Caco-2 (cell line): ENCODE data around the gene CXXC4. TPM values are rescaled to one million over a fixed set of nuclear protein-coding genes. Genes with fewer than 3 reads are reported as not detected.

Source experiments
- BruUV-seq: library from RNA; stranded (reverse); fragments of 400-500 nt; replicated peaks from 2 replicates; lab custom pipeline; 2021; lab: Mats Ljungman, UMichigan
- CTCF ChIA-PET: fragments of 300-600 bp; sonication (Branson Sonifier 250); formaldehyde crosslinking; loops from one replicate; lab custom pipeline; 2022; ENCODE audit warnings: antibody characterized with exemption; lab: Charles Lee
- POLR2A ChIA-PET: fragments of 300-600 bp; sonication (Branson Sonifier 250); formaldehyde crosslinking; loops from one replicate; lab custom pipeline; 2022; ENCODE audit warnings: antibody characterized with exemption; lab: Charles Lee
- DNase-seq, 2 experiments: peaks; one replicate each; pipeline versions ENCODE4 v3.0.0 to v3.0.0-alpha.2; 2020 to 2022
- H3K27me3 ChIP-seq: replicated peaks from 2 replicates; pipeline ENCODE4 v1.6.0; 2011; ENCODE audit warnings: low read length; ENCODE audit not compliant: control insufficient read depth, insufficient read depth
- H3K36me3 ChIP-seq: 2 replicates; pipeline ENCODE4 v1.5.1; 2011; ENCODE audit warnings: low read length; ENCODE audit not compliant: control insufficient read depth, insufficient read depth
- H3K4me1 ChIP-seq: fragments of 250-450 bp; sonication (Bioruptor Pico); 2 replicates; pipeline ENCODE4 v1.5.1; 2020; ENCODE audit warnings: mild to moderate bottlenecking
- H3K4me3 ChIP-seq: 2 replicates; pipeline ENCODE4 v1.5.1; 2011; ENCODE audit warnings: low read depth, mild to moderate bottlenecking, control low read depth, low read length
- H3K9me3 ChIP-seq: fragments of 250-450 bp; sonication (Bioruptor Pico); 2 replicates; pipeline ENCODE4 v1.5.1; 2020; ENCODE audit warnings: mild to moderate bottlenecking, moderate library complexity
- H3K27ac Mint-ChIP-seq: one replicate; pipeline ENCODE4 v1.8.0; 2022; ENCODE audit warnings: mixed read lengths; ENCODE audit not compliant: unreplicated experiment
- H3K27me3 Mint-ChIP-seq: one replicate; pipeline ENCODE4 v1.8.0; 2022; ENCODE audit warnings: mixed read lengths; ENCODE audit not compliant: insufficient read depth, unreplicated experiment
- H3K36me3 Mint-ChIP-seq: one replicate; pipeline ENCODE4 v1.8.0; 2022; ENCODE audit warnings: mild to moderate bottlenecking, mixed read lengths; ENCODE audit not compliant: insufficient read depth, unreplicated experiment
- H3K4me1 Mint-ChIP-seq: one replicate; pipeline ENCODE4 v1.8.0; 2022; ENCODE audit warnings: low read depth, mixed read lengths; ENCODE audit not compliant: unreplicated experiment
- H3K4me3 Mint-ChIP-seq: one replicate; pipeline ENCODE4 v1.8.0; 2022; ENCODE audit warnings: mild to moderate bottlenecking, moderate library complexity, mixed read lengths; ENCODE audit not compliant: unreplicated experiment
- H3K9me3 Mint-ChIP-seq: one replicate; pipeline ENCODE4 v1.8.0; 2022; ENCODE audit warnings: mixed read lengths; ENCODE audit not compliant: unreplicated experiment
- CTCF ChIP-seq, 2 experiments: fragments of 200-600 bp in 1 of 2; IDR thresholded peaks; 1 replicate in 1 of 2; 2 replicates in 1 of 2; pipeline versions ENCODE4 v1.5.1 to v1.8.0; 2011 to 2022; ENCODE audit warnings: antibody characterized with exemption in 1 of 2, control low read depth in 1 of 2, inconsistent platforms in 1 of 2, low read depth in 1 of 2, low read length in 1 of 2, mild to moderate bottlenecking in 1 of 2, moderate library complexity in 1 of 2; ENCODE audit not compliant: insufficient read depth in 1 of 2, severe bottlenecking in 1 of 2, unreplicated experiment in 1 of 2
- intact Hi-C: fragments of 100-400 bp; cut with micrococcal nuclease; formaldehyde crosslinking; loops from one replicate; pipeline ENCODE4 v1.10.0; 2022; ENCODE audit not compliant: unreplicated experiment
- total RNA-seq: library from RNA; stranded (reverse); gene quantifications from 2 replicates; pipeline ENCODE4 v1.2.3, GENCODE V29; 2022

The CXXC4 gene
- total RNA-seq, 1 experiment from 2014 or later, result 2.9 TPM

DNA sequence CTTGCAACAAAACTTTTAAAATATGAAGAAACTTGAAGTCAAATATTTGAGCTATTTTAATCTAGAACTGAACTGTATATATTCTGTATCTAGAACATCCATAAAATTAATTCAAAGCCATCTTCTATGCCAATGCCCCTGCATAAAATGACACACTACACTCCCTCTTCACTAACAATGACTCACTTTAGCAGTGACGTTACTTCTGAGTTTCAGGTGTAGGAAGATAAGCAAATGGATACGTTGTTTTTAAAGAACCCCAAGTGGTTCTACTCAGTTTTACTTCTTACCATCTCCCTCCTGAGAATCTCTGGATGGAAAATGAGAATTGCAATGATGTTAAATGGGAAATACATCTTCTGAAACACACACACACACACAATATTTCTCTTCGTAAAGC lies 45.2 kb downstream of the CXXC4 start:
- no peaks in the 10 kb centered on the region for H3K36me3 ChIP-seq
- H3K27me3 ChIP-seq, result no peaks in the 10 kb centered on the region
- Mint-ChIP-seq H3K9me3 (no peaks in the 10 kb centered on the region), H3K27ac (no peak overlapping the region), H3K27me3 (no peaks in the 10 kb centered on the region), H3K4me3 (no peak overlapping the region), H3K36me3 (no peaks in the 10 kb centered on the region), H3K4me1 (no peaks in the 10 kb centered on the region)
- H3K4me3 ChIP-seq, result no peak overlapping the region
- TF ChIP-seq CTCF (IDR thresholded peaks at IDR 0.05; ENCODE audit: insufficient read depth in 1 of 2, low read depth in 1 of 2, low read length in 1 of 2, severe bottlenecking in 1 of 2, unreplicated experiment in 1 of 2), result no peak
- CTCF ChIA-PET, result no interaction called here
- intact Hi-C loops, result no loop called here
- no peak for DNase-seq
- H3K4me1 ChIP-seq, result no peaks in the 10 kb centered on the region
- POLR2A ChIA-PET, result no interaction called here
- BruUV-seq, result no TSS peak
- H3K9me3 ChIP-seq, result no peaks in the 10 kb centered on the region; the same call in 1 of the 2 replicates

DNA sequence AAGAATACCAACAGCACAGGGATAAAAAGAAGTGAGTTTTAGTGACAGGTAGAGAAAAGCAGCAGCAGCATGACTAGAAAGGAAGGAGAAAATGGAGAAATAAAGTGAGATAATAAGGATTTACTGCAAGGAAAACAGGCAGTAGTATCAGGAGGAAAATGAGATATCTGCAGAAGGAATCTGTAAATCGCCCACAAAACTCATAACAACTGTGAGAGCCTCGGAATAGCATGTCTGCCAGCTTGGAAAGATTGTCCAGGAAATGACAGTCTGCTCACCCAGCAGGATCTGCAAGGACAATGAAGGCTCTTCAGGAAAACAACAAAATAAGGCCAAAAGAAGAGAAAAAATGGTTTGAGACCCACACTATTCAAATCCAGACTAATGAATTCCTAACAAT lies 47.4 kb downstream of the CXXC4 start:
- CTCF ChIA-PET, result no interaction called here
- no peak overlapping the region for H3K4me3 Mint-ChIP-seq
- no peaks in the 10 kb centered on the region for H3K9me3 Mint-ChIP-seq
- no peak overlapping the region for H3K27ac Mint-ChIP-seq
- no peaks in the 10 kb centered on the region for H3K36me3 ChIP-seq
- intact Hi-C loops, result no loop called here
- POLR2A ChIA-PET, result no interaction called here
- H3K9me3 ChIP-seq, result no peaks in the 10 kb centered on the region; the same call in 1 of the 2 replicates
- H3K36me3 Mint-ChIP-seq, result no peaks in the 10 kb centered on the region
- peaks cover 3% of the 10 kb centered on the region for H3K27me3 Mint-ChIP-seq
- DNase-seq, result no peak
- no peak overlapping the region for H3K4me3 ChIP-seq
- H3K4me1 Mint-ChIP-seq, result no peaks in the 10 kb centered on the region
- H3K27me3 ChIP-seq, result no peaks in the 10 kb centered on the region
- no peaks in the 10 kb centered on the region for H3K4me1 ChIP-seq
- no peak for TF ChIP-seq CTCF (IDR thresholded peaks at IDR 0.05; ENCODE audit: insufficient read depth in 1 of 2, low read depth in 1 of 2, low read length in 1 of 2, severe bottlenecking in 1 of 2, unreplicated experiment in 1 of 2)
- BruUV-seq, result no TSS peak

- POLR2A ChIA-PET, result no interaction called here
- no peak overlapping the region for H3K4me3 ChIP-seq
These were observed 48.0 kb downstream of the CXXC4 start for GRCh38 chr4:104446431-104447278.

More at GRCh38 chr4:104446431-104447278, 48.0 kb downstream of the CXXC4 start:
- no peaks in the 10 kb centered on the region; the same call in 1 of the 2 replicates for H3K9me3 ChIP-seq
- H3K27ac Mint-ChIP-seq, result no peak overlapping the region
- H3K27me3 ChIP-seq, result no peaks in the 10 kb centered on the region
- H3K36me3 Mint-ChIP-seq, result no peaks in the 10 kb centered on the region
- intact Hi-C loops, result no loop called here
- CTCF ChIA-PET, result no interaction called here
- DNase-seq, result no peak
- H3K36me3 ChIP-seq, result no peaks in the 10 kb centered on the region
- H3K4me3 Mint-ChIP-seq, result no peak overlapping the region
- TF ChIP-seq CTCF (IDR thresholded peaks at IDR 0.05; ENCODE audit: insufficient read depth in 1 of 2, low read depth in 1 of 2, low read length in 1 of 2, severe bottlenecking in 1 of 2, unreplicated experiment in 1 of 2), result no peak
- BruUV-seq, result no TSS peak
- H3K4me1 ChIP-seq, result no peaks in the 10 kb centered on the region
- H3K9me3 Mint-ChIP-seq, result no peaks in the 10 kb centered on the region
- H3K27me3 Mint-ChIP-seq, result peaks cover 3% of the 10 kb centered on the region
- H3K4me1 Mint-ChIP-seq, result no peaks in the 10 kb centered on the region
